T-helper 2 cell treated with Interferon-gamma antibody and Interleukin-4, amounts not matched to agents 100 ng/mL and 5 ng/mL, for 36 hours (primary cell): ENCODE measurements around the gene ENO1. TPM values are rescaled to one million over a fixed set of nuclear protein-coding genes. Genes with fewer than 3 reads are reported as not detected.
"Not testable (repeated sequence)": the region's sequence is repeated elsewhere in the genome, so short reads cannot be mapped to it uniquely, and the experiment has no call there.

Source experiments
- intact Hi-C: fragments of 100-400 bp; cut with micrococcal nuclease; formaldehyde crosslinking; loops from one replicate; pipeline ENCODE4 v1.15.1; 2023
- total RNA-seq: library from RNA; stranded (reverse); gene quantifications from 2 replicates; pipeline ENCODE4 v1.2.3, GENCODE V29; 2022

ENO1 gene
- 3,071 and 3,101 TPM in 2 replicates for total RNA-seq

DNA sequence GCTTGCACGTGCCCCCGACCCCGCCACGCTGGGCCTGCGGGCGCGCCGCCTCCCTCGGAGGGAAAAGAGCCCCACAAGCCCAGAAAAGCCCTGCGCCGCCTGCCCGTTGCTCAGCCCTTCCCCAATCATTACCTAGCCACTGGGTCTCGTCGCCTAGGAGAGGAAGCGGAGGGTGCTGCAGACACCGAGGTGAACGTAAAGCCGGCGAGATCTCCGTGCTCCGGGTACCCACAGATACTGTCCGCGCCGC is at the start of gene ENO1:
Gene ENO1, minus strand, starts transcription at position 239 of the 250 bp plus-strand sequence. CDS start 3,778 bp downstream, outside the sequence.
- intact Hi-C loops, result loop anchor here (1.0 to 5.0 kb wide), 3 partner anchors 39 to 176 kb away; partner anchors contain the start of gene RERE

DNA sequence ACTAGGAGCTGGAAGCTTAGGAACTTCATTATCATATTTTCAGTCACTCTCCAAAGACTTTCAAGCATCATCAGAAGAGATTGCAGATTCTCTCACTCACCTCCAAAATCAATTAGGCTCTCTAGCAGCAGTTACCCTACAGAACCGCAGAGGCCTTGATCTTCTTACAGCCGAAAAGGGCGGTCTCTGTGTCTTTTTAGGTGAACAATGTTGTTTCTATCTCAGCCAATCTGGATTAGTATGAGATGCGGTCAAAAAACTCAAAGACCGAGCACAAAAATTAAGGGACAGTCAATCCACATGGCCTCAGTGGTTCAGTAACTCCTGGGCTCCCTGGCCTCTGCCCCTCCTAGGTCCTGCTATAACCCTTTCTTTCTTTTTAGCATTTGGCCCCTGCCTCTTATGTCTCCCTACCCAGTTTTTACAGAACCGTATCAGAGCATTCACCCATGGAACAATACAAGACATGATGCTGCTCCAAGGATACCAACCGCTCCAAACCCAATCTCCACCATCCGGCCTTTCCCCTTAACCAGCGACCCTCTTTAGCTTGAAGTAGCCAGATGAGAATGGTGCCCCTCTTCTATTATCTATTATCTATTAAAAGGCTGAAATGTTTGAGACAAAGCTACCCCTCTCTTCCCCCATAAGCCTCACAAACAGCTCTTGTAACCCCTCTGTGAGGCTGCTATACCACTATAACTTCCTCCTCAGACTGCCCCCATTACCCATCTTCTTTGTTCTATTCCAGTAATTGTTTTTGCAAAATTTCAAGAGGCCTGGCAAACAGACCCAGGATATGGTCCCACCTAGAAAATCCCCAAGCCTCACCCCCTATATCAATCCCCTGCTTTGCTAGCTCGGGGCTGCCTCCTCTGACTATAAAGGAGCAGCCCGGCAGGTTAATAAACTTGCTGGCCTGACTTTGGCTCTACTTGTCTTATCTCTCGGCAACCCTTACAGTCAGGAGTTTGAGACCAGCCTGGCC is 48.5 kb upstream of the ENO1 start:
- intact Hi-C loops, result no loop called here

DNA sequence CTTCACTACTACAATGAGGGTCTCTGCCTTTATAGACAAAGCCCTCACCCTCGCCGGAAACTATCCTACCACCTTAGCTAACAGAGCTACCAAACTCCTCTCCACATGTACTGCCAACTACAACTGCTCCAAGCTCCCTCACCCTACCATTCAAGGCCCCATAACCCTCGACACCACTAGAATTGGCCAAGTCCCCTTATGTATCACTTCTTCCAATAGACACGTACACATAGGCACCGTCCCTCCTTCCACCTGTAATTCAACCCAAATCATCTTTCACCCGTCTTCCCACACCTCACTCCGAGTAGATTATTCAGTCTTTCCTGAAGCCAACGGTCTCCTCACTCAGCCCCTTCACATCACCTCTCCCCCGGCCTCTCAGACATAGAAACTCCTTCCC is 47.5 kb upstream of the ENO1 start:
- intact Hi-C loops, result no loop called here

DNA sequence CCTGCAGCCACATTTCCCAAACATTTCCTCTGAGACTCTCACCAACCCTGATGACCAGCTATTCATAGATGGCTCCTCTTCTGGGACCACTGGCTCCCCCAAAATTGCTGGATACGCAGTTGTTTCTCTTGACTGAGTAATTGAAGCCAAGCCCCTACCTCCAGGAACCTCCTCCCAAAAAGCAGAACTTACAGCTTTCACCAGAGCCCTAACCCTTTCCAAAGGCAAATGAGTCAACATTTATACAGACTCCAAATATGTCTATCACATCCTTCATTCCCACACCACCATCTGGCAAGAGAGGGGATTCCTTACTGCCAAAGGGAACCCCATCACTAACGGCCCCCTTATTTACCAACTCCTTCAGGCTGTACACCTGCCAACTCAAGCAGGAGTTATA is 46.9 kb upstream of the ENO1 start:
- intact Hi-C loops, result no loop called here

DNA sequence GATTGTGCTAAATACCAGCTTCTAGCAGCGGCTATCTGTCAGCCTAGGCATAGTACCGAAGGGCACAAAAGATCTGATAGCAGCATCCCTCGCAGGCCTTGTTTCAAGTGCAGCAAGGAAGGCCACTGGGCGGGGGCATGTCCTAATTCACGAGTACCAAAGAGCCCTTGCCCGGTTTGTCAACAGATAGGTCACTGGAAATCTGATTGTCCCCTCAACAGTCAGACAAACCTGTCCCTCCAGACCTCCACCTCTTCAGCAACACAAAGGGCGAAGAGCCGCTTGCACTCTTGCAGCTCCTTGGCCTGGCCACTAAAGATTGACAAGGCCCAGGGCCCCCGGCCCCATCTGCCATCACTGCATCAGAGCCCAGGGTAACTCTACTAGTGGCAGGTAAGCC is 44.5 kb upstream of the ENO1 start:
- intact Hi-C loops, result no loop called here

DNA sequence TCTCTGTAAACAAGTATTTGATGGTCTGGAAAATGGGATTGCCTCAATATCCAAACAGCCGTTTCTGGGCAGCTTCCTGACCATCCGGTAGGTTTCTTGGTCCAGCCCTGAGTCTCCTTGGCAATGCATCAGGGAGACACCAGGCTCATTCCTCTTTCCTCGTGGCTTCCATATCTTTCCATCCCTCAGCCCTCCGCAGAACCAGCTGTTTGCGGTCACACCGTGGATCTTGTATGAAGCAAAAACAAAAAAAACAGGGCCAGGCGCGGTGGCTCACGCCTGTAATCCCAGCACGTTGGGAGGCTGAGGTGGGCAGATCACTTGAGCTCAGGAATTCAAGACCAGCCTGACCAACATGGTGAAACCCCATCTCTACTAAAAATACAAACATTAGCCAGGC is 39.0 kb upstream of the ENO1 start:
- intact Hi-C loops, result loop anchor here (5.0 to 10.0 kb wide), 2 partner anchors 40 to 187 kb away; partner anchors contain the start of gene ENO1

DNA sequence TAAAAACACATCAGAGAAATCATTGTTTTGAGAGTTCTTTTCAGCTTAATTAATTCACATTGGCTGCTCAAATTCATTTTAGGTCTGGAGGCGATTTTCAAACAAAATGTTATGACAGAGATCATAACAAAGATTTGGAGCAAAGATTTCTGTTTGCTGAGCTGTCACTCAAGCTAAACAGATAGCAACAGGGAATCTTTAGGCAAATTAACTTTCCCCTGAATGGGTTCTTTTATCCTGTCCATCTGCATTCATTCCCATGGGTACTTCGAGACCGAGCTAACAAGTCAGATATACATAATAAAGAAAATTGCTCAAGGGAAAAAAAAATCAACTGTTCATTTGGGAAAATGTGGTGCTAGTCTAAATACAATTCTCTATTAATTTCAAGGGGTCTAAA is 37.0 kb upstream of the ENO1 start:
- intact Hi-C loops, result loop anchor here (5.0 to 10.0 kb wide), 2 partner anchors 38 to 189 kb away; partner anchors contain the start of gene ENO1

DNA sequence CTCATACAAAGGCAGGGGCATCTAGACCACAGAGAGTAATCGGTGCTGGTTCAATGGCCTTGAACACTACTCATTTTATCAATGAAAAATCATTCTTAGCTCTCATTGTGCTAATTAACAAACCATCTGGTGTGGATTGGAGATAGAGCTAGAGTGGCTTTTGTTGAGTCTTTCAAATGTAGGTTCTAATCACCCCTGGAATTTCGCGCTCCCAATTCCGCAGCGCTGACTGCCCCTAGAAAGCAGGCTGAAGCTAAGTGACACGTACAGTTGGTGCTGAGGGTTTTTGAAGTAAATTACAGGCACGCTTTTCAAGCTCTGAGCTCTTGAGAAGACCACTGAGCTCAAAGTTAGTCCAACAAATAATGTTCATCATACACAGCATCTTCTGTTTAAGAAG is 36.0 kb upstream of the ENO1 start:
- intact Hi-C loops, result loop anchor here (10.0 kb wide), 1 partner anchor 190 kb away; no protein-coding TSS in a partner anchor

DNA sequence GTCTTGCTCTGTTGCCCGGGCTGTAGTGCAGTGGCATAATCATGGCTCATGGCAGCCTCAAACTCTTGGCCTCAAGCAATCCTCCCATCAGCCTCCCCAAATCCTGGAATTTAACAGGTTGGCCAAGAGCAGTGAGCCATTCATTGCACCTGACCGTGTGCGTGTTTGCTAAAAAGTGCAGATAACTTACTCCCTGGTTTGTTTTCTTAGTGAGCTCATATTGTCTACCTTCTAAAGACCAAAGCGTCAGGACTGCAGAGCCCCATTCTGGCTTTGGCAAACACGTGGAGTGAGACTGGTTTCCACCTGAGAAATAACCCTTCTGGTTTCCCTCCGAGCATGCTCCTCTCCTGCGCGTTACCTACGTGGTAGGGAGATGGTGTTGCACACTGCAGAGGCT is 35.0 kb upstream of the ENO1 start:
- intact Hi-C loops, result loop anchor here (10.0 kb wide), 1 partner anchor 191 kb away; no protein-coding TSS in a partner anchor

DNA sequence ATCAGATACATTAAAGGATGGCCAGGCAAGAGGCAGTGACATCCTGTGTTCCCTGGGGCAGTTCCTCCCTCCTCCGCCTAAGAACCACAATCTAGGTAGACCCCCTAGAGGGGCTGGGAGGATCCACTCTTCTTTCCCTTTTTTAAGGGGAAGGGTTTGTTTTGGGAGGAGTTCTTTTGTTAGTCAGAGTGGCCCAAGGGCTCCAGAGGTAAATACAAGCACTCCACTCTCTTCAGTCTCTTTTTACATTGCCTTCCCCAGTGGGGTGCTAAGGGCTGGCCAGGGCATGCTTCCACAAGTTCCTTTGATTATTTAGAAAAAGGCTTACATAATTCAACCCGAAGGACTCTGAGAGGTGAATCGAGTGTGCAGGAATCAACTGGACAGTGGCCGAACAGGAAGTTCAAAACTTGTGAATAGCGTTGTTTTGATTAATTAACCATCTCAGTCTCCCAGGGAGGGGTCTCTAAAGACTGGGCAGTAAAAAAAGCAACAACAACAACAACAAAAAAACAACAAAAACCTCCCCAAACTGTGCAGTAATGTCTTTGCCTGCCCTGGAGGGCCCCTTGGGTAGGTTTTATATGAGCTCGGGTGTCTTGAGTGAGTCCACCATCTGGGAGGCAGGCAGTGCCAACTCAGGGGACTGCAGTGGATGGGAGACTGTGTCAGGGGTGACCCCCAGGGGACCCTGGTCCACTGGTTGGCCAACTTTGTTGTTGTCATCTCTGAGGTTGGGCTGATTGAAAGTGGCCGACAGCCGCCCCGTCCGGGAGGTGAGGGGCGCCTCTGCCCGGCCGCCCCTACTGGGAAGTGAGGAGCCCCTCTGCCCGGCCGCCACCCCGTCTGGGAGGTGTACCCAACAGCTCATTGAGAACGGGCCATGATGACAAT is 33.2 kb upstream of the ENO1 start:
- intact Hi-C loops, result loop anchor here (10.0 kb wide), 1 partner anchor 193 kb away; no protein-coding TSS in a partner anchor

DNA sequence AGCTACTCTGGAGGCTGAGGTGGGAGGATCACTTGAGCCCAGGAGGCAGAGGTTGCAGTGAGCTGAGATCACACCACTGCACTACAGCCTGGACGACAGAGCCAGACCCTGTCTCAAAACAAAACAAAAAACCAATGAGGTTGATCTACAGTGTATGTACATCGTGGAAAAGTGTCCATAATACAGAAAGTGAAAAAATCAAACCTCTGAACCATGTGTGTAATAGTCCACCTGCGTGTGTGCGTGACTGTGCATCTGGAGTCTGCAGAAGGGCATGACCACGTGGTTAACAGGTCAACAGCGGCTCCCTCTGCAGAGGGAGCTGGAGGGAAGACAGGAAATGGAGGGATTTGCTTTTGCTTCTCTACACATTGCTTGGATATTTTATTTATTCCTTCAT is 32.4 kb upstream of the ENO1 start:
- intact Hi-C loops, result loop anchor here (10.0 kb wide), 1 partner anchor 194 kb away; no protein-coding TSS in a partner anchor

DNA sequence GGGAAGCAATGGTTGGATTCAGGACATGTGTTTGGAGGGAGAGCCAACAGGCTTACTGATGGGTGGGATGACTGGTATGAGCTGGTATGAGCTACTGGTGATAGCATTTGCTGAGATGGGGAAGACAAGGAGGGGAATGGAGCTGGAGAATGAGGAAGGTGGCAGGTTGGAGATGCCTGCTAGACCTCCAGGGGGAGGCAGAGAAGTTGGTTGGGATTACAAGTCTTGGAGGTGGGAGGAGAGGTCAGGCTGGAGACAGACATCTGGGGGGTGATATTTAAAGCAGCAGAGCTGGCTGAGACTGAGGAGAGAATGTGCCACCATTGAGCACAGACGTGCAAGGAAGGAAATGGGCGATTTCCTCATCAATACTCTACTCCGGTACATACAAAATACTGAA is 31.8 kb upstream of the ENO1 start:
- intact Hi-C loops, result loop anchor here (10.0 kb wide), 1 partner anchor 194 kb away; no protein-coding TSS in a partner anchor

DNA sequence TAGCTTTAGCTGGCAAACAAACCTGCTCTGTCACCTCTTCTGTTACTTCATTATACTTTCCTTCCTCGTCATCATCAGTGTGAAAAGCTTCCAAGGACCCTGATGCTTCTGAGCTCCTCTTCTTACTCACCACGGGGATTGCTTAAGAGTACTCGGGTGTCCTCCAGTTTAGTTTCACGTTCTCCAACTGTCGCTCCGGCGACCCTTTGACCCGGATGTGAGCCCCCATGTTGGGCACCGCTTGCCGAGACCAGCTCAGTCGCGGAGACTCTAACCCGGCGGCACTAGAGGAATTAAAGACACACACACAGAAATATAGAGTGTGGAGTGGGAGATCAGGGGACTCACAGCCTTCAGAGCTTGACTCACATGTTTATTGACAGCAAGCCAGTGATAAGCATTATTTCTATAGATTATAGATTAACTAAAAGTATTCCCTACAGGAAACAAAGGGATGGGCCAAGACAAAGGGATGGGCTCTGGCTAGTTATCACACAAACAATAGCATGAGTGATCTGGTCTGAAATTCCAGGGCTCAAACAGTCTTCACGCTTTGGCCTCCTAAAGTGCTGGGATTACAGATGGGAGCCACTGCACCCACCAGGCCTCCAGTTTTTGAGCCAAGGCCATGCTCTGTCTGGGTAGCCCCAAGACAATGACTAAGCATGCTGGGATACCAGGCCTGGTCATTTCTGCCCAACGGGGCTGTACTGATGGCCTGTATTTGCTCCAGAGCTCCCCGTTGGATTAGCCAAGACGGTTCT is 30.1 kb upstream of the ENO1 start:
- intact Hi-C loops, result no loop called here

DNA sequence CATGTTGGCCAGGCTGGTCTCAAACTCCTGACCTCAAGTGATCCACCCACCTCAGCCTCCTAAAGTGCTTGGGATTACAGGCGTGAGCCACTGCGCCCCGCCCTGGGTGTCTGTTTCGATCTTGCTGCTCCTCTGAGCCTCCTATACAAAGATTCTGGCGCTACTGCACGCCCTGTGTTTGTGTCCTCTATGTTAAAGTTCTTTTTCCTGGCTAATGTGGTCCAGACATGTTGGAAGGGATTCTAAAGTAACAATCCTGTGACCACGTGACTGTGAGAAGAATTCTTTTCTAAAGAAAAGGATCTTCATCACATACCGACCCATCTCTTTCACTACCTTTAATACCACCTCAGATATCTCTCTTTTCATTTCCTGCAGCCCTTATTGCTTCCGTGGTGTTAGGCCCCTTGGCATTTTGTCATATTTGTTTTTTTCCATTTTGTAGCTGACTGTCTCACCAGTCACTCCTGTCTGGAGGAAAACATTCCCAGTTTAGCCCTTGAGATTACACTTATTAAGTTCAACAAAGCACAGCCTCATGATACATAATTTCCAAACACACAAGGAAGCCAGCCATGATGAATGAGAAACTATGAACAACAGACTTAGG is 27.2 kb upstream of the ENO1 start:
- intact Hi-C loops, result no loop called here

DNA sequence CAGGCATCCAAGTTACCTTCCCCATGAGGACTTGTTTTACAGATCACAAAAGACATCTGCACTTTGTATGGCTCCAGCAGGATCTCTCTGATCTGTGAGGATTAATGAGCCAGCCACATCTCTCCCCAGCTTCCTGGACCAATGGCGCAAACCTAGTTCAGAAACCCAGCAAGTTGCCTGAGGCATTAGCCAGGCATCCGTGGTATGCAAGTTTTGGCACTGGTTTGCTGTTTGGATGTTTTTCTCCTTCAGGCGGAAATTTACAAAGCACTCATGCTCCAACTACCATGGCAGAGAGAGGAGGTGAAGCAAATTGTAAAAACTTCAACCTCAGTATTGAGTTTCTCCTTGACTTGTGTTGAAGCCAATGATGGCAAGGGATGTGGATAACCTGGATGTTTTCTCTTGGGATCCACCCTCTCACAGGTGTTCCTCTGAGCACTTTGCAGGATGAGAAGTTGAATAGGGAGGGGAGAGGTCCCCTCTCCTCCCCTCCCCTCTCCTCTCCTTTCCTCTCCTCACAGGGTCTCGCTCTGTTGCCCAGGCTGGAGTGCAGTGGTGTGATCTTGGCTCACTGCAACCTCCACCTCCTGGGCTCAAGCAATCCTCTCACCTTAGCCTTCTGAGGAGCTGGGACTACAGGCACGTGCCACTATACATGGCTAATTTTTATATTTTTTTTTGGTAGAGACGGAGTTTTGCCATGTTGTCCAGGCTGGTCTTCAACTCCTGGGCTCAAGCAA is 25.6 kb upstream of the ENO1 start:
- intact Hi-C loops, result no loop called here

DNA sequence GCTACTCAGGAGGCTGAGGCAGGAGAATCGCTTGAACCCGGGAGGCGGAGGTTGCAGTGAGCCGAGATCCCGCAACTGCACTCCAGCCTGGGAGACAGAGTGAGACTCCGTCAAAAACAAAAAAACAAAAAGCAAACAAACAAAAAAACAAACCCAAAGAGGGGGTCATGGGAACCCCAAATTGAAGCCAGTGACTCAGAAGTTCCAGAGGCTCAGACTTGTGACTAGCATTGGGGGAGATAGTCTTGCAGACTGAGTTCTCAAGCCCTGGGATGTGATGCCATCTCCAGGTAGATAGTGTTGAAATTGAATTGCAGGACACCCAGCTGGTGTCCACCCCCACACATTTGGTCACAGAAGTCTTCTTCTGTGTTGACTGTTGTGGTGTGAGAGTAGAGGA is 24.9 kb upstream of the ENO1 start:
- intact Hi-C loops, result no loop called here

DNA sequence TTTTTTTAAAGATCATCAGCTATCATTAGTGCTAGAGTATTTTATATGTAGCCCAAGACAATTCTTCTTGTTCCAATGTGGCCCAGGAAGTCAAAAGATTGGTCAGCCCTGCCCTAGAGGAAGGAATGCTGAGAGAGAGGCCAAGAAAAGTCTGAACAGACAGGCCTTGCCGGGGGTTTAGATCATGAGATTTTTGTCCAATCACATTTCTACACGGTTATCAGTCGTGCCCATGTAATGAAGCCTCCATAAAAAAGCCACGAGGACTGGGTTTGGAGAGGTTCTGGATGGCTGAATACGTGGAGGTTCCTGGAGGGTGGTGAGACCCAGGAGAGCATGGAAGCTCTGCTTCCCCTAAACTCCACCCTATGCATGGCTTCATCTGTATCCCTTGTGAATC is 24.3 kb upstream of the ENO1 start:
- intact Hi-C loops, result no loop called here

DNA sequence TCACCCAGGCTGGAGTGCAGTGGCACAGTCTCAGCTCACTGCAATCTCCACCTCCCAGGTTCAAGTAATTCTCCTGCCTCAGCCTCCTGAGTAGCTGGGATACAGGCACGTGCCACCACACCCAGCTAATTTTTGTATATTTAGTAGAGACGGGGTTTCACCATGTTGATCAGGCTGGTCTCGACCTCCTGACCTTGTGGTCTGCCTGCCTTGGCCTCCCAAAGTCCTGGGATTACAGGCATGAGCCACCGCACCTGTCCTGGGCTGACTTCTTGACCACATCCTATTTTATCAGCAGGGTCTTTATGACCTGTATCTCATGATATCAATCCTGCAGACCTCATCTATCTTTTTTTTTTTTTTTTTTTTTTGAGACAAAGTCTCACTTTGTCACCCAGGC is 22.2 kb upstream of the ENO1 start:
- intact Hi-C loops, result loop anchor here (1.0 to 2.0 kb wide), 3 partner anchors 20 to 84 kb away; partner anchors contain the start of gene RERE

DNA sequence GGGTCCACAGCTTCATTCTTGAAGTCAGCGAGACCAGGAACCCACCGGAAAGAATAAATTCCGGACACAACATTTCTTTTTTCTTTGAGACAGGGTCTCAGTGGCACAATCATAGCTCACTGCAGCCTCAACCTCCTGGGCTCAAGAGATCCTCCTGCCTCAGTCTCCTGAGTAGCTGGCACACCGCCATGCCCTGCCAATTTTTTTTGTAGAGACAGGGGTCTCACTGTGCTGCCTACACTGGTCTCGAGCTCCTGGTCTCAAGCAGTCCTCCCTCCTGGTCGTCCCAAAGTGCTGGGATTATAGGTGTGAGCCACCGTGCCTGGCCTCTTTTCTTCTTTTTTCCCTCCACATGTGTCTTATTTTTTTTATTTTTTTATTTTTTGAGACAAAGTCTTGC is 20.6 kb upstream of the ENO1 start:
- intact Hi-C loops, result no loop called here

DNA sequence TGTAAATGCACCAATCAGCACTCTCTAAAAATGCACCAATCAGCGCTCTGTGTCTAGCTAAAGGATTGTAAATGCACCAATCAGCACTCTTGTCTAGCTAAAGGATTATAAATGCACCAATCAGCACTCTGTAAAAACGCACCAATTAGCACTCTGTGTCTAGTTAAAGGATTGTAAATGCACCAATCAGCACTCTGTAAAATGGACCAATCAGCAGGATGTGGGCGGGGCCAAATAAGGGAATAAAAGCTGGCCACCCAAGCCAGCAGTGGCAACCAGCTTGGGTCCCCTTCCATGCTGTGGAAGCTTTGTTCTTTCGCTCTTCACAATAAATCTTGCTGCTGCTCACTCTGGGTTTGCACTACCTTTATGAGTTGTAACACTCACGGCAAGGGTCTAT is 19.9 kb upstream of the ENO1 start:
- intact Hi-C loops, result not testable (repeated sequence)
